ENCODE data around the gene ERAL1.

DNA sequence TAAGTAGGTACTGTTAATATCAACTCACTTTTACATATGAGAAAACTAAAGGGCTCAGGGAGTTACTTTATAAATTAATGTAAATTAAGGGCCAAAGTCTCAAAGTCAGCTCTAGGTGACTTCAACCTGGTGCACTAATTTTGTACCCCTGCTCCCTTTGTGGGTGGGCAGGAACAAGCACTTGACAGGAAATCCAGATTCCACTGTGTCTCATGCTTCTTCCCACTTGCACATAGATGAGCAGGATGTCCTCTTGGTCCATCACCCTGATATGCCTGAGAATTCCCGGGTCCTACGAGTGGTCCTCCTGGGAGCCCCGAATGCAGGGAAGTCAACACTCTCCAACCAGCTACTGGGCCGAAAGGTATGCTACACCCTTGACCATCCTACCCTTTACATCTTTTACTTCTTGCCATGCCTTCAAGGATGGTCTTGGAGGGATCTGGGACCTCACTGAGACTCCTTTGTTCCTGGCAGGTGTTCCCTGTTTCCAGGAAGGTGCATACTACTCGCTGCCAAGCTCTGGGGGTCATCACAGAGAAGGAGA, 1.3 kb downstream of the ERAL1 start:
- TF ChIP-seq EZH2 (IDR thresholded peaks at IDR 0.05; ENCODE audit: low read length), result no peak
- TF ChIP-seq, protein P1, sequence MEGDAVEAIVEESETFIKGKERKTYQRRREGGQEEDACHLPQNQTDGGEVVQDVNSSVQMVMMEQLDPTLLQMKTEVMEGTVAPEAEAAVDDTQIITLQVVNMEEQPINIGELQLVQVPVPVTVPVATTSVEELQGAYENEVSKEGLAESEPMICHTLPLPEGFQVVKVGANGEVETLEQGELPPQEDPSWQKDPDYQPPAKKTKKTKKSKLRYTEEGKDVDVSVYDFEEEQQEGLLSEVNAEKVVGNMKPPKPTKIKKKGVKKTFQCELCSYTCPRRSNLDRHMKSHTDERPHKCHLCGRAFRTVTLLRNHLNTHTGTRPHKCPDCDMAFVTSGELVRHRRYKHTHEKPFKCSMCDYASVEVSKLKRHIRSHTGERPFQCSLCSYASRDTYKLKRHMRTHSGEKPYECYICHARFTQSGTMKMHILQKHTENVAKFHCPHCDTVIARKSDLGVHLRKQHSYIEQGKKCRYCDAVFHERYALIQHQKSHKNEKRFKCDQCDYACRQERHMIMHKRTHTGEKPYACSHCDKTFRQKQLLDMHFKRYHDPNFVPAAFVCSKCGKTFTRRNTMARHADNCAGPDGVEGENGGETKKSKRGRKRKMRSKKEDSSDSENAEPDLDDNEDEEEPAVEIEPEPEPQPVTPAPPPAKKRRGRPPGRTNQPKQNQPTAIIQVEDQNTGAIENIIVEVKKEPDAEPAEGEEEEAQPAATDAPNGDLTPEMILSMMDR (optimal IDR thresholded peaks at IDR 0.05 in 1 of 3, IDR thresholded peaks at IDR 0.05 in 1 of 3, conservative IDR thresholded peaks at IDR 0.05 in 1 of 3; ENCODE audit: extremely low read depth in 1 of 3, insufficient read depth in 2 of 3, low read length in 3 of 3), result no peak

Data from keratinocyte (primary cell).